Measurements from ENCODE around the gene CCDC88A. TPM values are rescaled to one million over a fixed set of nuclear protein-coding genes. Genes with fewer than 3 reads are reported as not detected.
A peak's percentile ranks its signal among the peaks of the same experiment; 100 is the strongest.

CCDC88A gene, protein sequence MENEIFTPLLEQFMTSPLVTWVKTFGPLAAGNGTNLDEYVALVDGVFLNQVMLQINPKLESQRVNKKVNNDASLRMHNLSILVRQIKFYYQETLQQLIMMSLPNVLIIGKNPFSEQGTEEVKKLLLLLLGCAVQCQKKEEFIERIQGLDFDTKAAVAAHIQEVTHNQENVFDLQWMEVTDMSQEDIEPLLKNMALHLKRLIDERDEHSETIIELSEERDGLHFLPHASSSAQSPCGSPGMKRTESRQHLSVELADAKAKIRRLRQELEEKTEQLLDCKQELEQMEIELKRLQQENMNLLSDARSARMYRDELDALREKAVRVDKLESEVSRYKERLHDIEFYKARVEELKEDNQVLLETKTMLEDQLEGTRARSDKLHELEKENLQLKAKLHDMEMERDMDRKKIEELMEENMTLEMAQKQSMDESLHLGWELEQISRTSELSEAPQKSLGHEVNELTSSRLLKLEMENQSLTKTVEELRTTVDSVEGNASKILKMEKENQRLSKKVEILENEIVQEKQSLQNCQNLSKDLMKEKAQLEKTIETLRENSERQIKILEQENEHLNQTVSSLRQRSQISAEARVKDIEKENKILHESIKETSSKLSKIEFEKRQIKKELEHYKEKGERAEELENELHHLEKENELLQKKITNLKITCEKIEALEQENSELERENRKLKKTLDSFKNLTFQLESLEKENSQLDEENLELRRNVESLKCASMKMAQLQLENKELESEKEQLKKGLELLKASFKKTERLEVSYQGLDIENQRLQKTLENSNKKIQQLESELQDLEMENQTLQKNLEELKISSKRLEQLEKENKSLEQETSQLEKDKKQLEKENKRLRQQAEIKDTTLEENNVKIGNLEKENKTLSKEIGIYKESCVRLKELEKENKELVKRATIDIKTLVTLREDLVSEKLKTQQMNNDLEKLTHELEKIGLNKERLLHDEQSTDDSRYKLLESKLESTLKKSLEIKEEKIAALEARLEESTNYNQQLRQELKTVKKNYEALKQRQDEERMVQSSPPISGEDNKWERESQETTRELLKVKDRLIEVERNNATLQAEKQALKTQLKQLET (N-terminal part only)
- total RNA-seq (2021), result 84.5 and 96.9 TPM in 2 replicates
- Bru-seq, nascent RNA, result percentile 86 among the genes with signal in this experiment
- percentile 86 among the genes with signal in this experiment for BruChase-seq, experiment 1, labeled RNA remaining after a 2-hour chase
- percentile 90 among the genes with signal in this experiment for BruChase-seq, experiment 2, labeled RNA remaining after a 6-hour chase
- long read RNA-seq, full-length matches to known transcripts, result 6 of 14 reads
- long read RNA-seq, partial matches to known transcripts, result 2 of 14 reads
- long read RNA-seq, other reads (novel, unspliced or antisense), result 6 of 14 reads

DNA sequence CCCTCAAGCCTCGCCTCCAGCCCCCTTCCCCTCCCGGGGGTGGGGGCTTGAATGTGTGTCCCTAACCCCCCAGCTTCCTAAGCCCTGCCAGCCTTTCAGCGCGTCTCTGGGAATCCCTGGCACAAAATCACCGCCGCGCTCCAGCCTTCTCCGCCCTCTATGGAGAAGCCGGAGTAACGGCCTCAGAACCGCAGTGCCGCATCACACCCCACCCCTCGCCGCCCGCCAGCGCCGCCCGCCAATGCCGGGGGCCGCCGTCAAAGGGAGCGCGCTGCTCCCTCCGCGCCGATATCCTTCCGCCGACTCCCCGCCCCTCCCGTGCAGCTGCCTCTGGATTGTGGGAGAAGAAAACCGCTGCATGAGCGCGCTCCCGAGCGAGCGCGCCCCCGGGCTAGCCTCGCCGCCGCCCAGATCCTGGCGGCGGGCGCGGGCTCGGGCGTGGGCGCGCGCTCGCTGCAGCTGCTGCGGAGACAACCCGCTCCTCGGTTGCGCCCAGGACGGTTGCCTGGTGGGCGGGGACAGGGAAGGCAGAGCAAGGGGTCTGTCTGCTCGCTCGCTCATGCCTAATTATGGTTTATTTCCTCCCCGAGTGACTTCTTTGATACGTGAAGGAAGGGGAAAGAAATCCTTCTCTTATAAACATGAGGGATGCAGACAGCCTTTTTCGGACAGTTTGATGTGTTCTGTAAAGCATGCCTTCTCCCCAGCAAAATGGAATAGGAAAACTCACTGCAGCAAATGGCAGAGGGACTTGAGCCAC is at the start of gene CCDC88A:
TSS of gene CCDC88A (minus strand) at position 178 of the 760 bp plus-strand sequence. CDS start 777 bp downstream, outside the sequence.
- intact Hi-C loops (cut with micrococcal nuclease; ENCODE audit: unreplicated experiment), result loop anchor here (2.0 to 10.0 kb wide), 4 partner anchors 97 to 195 kb away; partner anchors contain the start of genes CFAP36, CLHC1, PPP4R3B and RPS27A
- no peaks in the 10 kb centered on the region for H3K27me3 ChIP-seq (replicated peaks; ENCODE audit: insufficient read depth, low read depth, low read length, poor library complexity)
- no peak for TF ChIP-seq EZH2 (IDR thresholded peaks at IDR 0.05; ENCODE audit: borderline replicate concordance, low read depth, low read length, poor library complexity, severe bottlenecking)
- TF ChIP-seq, protein P1, sequence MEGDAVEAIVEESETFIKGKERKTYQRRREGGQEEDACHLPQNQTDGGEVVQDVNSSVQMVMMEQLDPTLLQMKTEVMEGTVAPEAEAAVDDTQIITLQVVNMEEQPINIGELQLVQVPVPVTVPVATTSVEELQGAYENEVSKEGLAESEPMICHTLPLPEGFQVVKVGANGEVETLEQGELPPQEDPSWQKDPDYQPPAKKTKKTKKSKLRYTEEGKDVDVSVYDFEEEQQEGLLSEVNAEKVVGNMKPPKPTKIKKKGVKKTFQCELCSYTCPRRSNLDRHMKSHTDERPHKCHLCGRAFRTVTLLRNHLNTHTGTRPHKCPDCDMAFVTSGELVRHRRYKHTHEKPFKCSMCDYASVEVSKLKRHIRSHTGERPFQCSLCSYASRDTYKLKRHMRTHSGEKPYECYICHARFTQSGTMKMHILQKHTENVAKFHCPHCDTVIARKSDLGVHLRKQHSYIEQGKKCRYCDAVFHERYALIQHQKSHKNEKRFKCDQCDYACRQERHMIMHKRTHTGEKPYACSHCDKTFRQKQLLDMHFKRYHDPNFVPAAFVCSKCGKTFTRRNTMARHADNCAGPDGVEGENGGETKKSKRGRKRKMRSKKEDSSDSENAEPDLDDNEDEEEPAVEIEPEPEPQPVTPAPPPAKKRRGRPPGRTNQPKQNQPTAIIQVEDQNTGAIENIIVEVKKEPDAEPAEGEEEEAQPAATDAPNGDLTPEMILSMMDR (conservative IDR thresholded peaks at IDR 0.05; ENCODE audit: low read depth, low read length), result peak; percentile 35
- peak; percentile 98 for DNase-seq (ENCODE audit: low spot score)
- H3K36me3 ChIP-seq (ENCODE audit: insufficient read depth, low read length, poor library complexity, severe bottlenecking), result no peaks in the 10 kb centered on the region
- peaks cover 13% of the 10 kb centered on the region for H3K4me1 ChIP-seq (ENCODE audit: insufficient read depth, low read length, poor library complexity, severe bottlenecking)
- POLR2A ChIA-PET (ENCODE audit: low non-redundant PET), result interaction anchor here (0.7 kb wide), 1 partner anchor 559 kb away, joined by 7 read pairs; no protein-coding TSS in a partner anchor
- H3K4me3 ChIP-seq (ENCODE audit: low read depth, low read length, poor library complexity, severe bottlenecking), result peak within 1 kb of the TSS; percentile 84
- no TSS peak for BruUV-seq (replicated peaks)
- CTCF ChIA-PET, result no interaction called here
- peak within 1 kb of the TSS; percentile 90 for H3K27ac ChIP-seq (ENCODE audit: low read depth, low read length, poor library complexity, severe bottlenecking)
- no peaks in the 10 kb centered on the region for H3K9me3 ChIP-seq (ENCODE audit: low read depth, low read length, poor library complexity, severe bottlenecking)

DNA sequence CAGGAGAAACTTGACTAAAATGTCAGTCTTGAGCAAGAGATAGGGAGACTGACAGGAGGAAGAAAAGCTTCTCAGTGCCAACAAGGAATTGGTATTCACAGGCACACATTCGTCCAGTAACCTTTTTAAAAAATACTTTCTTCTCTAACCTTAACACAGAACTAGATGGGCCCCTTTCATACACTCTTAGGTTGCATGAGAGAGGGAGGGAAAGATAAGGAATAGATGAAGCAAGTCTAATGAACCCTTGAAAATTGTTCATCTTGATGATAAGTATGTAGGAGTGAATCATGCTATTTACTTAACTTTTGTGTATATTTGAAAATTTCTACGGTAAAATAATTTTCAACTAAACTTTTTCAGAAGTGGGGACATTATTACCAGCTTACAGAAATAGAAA is 42.0 kb upstream of the CCDC88A start:
- no TSS peak for BruUV-seq (replicated peaks)
- no peak for TF ChIP-seq EZH2 (IDR thresholded peaks at IDR 0.05; ENCODE audit: borderline replicate concordance, low read depth, low read length, poor library complexity, severe bottlenecking)
- TF ChIP-seq, protein P1 (conservative IDR thresholded peaks at IDR 0.05; ENCODE audit: low read depth, low read length), result no peak
- no peak for DNase-seq (ENCODE audit: low spot score)
- no peak overlapping the region for H3K27ac ChIP-seq (ENCODE audit: low read depth, low read length, poor library complexity, severe bottlenecking)
- H3K36me3 ChIP-seq (ENCODE audit: insufficient read depth, low read length, poor library complexity, severe bottlenecking), result no peaks in the 10 kb centered on the region
- no peaks in the 10 kb centered on the region for H3K27me3 ChIP-seq (replicated peaks; ENCODE audit: insufficient read depth, low read depth, low read length, poor library complexity)
- ChIA-PET CTCF (no interaction called here), POLR2A (ENCODE audit: low non-redundant PET) (interaction anchor here (0.6 kb wide), 1 partner anchor 11 kb away, joined by 9 read pairs; no protein-coding TSS in a partner anchor)
- H3K9me3 ChIP-seq (ENCODE audit: low read depth, low read length, poor library complexity, severe bottlenecking), result no peaks in the 10 kb centered on the region
- no peak overlapping the region for H3K4me3 ChIP-seq (ENCODE audit: low read depth, low read length, poor library complexity, severe bottlenecking)
- H3K4me1 ChIP-seq (ENCODE audit: insufficient read depth, low read length, poor library complexity, severe bottlenecking), result no peaks in the 10 kb centered on the region
- intact Hi-C loops (cut with micrococcal nuclease; ENCODE audit: unreplicated experiment), result no loop called here

Data from A673 (cell line).